ENCODE data around the gene PTPRU. TPM values are rescaled to one million over a fixed set of nuclear protein-coding genes. Genes with fewer than 3 reads are reported as not detected.
A peak's percentile ranks its signal among the peaks of the same experiment; 100 is the strongest.

Gene PTPRU
- total and polyA plus RNA-seq, 2 experiments from 2014 or later, result 8.0 to 105 TPM

- Mint-ChIP-seq H3K27ac (no peak overlapping the region), H3K4me1 (peaks cover 37% of the 10 kb centered on the region), H3K4me3 (no peak overlapping the region), H3K27me3 (ENCODE audit: insufficient read depth, low read depth, poor library complexity) (peaks cover 13% of the 10 kb centered on the region), H3K36me3 (ENCODE audit: low read depth) (no peaks in the 10 kb centered on the region; the same call in 2 of the 3 replicates), H3K9me3 (no peaks in the 10 kb centered on the region; the same call in 2 of the 3 replicates)
- Histone ChIP-seq H3K9me2 (ENCODE audit: insufficient read depth) (no peaks in the 10 kb centered on the region), H3K36me3 (ENCODE audit: insufficient read depth) (no peaks in the 10 kb centered on the region), H3K27ac (ENCODE audit: low read depth) (no peak overlapping the region), H3K4me3 (no peak overlapping the region), H3K4me1 (ENCODE audit: insufficient read depth) (peaks cover 28% of the 10 kb centered on the region), H3K79me2 (replicated peaks; ENCODE audit: insufficient read depth) (peaks cover 10% of the 10 kb centered on the region; the same call in 1 of the 2 replicates), H2AFZ (no peak overlapping the region), H3K4me2 (no peak overlapping the region), H3F3A (replicated peaks; ENCODE audit: low read depth) (no peaks in the 10 kb centered on the region), H4K20me1 (replicated peaks; ENCODE audit: insufficient read depth) (no peaks in the 10 kb centered on the region; the same call in 1 of the 2 replicates), H3K27me3 (ENCODE audit: insufficient read depth) (no peaks in the 10 kb centered on the region)
- DNase-seq (ENCODE audit: low spot score), result no peak
- peak; percentile 5; the same call in 1 of the 3 replicates for ATAC-seq
- TF ChIP-seq, protein P1, sequence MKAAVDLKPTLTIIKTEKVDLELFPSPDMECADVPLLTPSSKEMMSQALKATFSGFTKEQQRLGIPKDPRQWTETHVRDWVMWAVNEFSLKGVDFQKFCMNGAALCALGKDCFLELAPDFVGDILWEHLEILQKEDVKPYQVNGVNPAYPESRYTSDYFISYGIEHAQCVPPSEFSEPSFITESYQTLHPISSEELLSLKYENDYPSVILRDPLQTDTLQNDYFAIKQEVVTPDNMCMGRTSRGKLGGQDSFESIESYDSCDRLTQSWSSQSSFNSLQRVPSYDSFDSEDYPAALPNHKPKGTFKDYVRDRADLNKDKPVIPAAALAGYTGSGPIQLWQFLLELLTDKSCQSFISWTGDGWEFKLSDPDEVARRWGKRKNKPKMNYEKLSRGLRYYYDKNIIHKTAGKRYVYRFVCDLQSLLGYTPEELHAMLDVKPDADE (IDR thresholded peaks at IDR 0.05), result no peak
- TF ChIP-seq POLR2AphosphoS5 (IDR thresholded peaks at IDR 0.05; ENCODE audit: low read depth) (no peak), ZNF331 (CRISPR knock-in tag; IDR thresholded peaks at IDR 0.05; ENCODE audit: low read depth) (no peak), ZNF462 (CRISPR knock-in tag; IDR thresholded peaks at IDR 0.05) (no peak), ZNF114 (CRISPR knock-in tag; IDR thresholded peaks at IDR 0.05) (no peak), EZH2 (IDR thresholded peaks at IDR 0.05; ENCODE audit: low read depth, unreplicated experiment) (no peak)
- TF ChIP-seq, protein P2, sequence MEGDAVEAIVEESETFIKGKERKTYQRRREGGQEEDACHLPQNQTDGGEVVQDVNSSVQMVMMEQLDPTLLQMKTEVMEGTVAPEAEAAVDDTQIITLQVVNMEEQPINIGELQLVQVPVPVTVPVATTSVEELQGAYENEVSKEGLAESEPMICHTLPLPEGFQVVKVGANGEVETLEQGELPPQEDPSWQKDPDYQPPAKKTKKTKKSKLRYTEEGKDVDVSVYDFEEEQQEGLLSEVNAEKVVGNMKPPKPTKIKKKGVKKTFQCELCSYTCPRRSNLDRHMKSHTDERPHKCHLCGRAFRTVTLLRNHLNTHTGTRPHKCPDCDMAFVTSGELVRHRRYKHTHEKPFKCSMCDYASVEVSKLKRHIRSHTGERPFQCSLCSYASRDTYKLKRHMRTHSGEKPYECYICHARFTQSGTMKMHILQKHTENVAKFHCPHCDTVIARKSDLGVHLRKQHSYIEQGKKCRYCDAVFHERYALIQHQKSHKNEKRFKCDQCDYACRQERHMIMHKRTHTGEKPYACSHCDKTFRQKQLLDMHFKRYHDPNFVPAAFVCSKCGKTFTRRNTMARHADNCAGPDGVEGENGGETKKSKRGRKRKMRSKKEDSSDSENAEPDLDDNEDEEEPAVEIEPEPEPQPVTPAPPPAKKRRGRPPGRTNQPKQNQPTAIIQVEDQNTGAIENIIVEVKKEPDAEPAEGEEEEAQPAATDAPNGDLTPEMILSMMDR (conservative IDR thresholded peaks at IDR 0.05; ENCODE audit: low read depth in 2 of 2), result peak; percentile 41 to 84
- TF ChIP-seq, protein P3, sequence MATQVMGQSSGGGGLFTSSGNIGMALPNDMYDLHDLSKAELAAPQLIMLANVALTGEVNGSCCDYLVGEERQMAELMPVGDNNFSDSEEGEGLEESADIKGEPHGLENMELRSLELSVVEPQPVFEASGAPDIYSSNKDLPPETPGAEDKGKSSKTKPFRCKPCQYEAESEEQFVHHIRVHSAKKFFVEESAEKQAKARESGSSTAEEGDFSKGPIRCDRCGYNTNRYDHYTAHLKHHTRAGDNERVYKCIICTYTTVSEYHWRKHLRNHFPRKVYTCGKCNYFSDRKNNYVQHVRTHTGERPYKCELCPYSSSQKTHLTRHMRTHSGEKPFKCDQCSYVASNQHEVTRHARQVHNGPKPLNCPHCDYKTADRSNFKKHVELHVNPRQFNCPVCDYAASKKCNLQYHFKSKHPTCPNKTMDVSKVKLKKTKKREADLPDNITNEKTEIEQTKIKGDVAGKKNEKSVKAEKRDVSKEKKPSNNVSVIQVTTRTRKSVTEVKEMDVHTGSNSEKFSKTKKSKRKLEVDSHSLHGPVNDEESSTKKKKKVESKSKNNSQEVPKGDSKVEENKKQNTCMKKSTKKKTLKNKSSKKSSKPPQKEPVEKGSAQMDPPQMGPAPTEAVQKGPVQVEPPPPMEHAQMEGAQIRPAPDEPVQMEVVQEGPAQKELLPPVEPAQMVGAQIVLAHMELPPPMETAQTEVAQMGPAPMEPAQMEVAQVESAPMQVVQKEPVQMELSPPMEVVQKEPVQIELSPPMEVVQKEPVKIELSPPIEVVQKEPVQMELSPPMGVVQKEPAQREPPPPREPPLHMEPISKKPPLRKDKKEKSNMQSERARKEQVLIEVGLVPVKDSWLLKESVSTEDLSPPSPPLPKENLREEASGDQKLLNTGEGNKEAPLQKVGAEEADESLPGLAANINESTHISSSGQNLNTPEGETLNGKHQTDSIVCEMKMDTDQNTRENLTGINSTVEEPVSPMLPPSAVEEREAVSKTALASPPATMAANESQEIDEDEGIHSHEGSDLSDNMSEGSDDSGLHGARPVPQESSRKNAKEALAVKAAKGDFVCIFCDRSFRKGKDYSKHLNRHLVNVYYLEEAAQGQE (IDR thresholded peaks at IDR 0.05; ENCODE audit: unreplicated experiment), result no peak
Observed at GRCh38 chr1:29245876-29246275, 9.6 kb downstream of the PTPRU start.

All from GM23338 (cell line).